GM12878 (cell line): ENCODE data around the gene ZNF480. TPM values are rescaled to one million over a fixed set of nuclear protein-coding genes. Genes with fewer than 3 reads are reported as not detected.

ENCODE experiments used
- ATAC-seq: fragments of 200-7000 bp; cut with Tn5 transposase; 3 replicates; pipeline ENCODE4 v1.9.1; 2020; ENCODE audit warnings: mild to moderate bottlenecking, moderate library complexity
- BruUV-seq: library from RNA; stranded (reverse); fragments of 400-500 nt; replicated peaks from 2 replicates; lab custom pipeline; 2021; lab: Mats Ljungman, UMichigan
- CTCF ChIA-PET: fragments of 300-600 bp; sonication (Branson Sonifier 250); formaldehyde crosslinking; extraction: SDS; loops from one replicate; lab custom pipeline; 2021; ENCODE audit warnings: inconsistent platforms; lab: Yijun Ruan, JAX
- POLR2A ChIA-PET: fragments of 350-600 bp; formaldehyde crosslinking; extraction: SDS; loops from one replicate; lab custom pipeline; 2021; ENCODE audit warnings: inconsistent platforms; lab: Charles Lee
- RAD21 ChIA-PET: fragments of 300-600 bp; sonication (Branson Sonifier 250); formaldehyde crosslinking; loops from one replicate; lab custom pipeline; 2023; ENCODE audit warnings: antibody characterized with exemption; ENCODE audit not compliant: unreplicated experiment; lab: Charles Lee
- SMC1A ChIA-PET: fragments of 300-600 bp; sonication (Branson Sonifier 250); formaldehyde crosslinking; loops from one replicate; lab custom pipeline; 2023; ENCODE audit not compliant: unreplicated experiment, uncharacterized antibody; lab: Charles Lee
- DNase-seq: peaks from one replicate; pipeline ENCODE4 v3.0.0-alpha.2; 2011; ENCODE audit warnings: low read depth, low spot score
- FAIRE-seq: peaks from 3 replicates; lab custom pipeline; 2011; peaks lifted over from hg19 to GRCh38; lab: Jason Lieb, UNC
- H2AFZ ChIP-seq: 2 replicates; pipeline ENCODE4 v1.6.0; 2011; ENCODE audit warnings: low read depth, low read length, control low read depth; ENCODE audit not compliant: control insufficient read depth
- H3K27ac ChIP-seq: 2 replicates; pipeline ENCODE4 v1.5.1; 2011; ENCODE audit warnings: control low read depth; ENCODE audit not compliant: control insufficient read depth, insufficient read depth
- H3K27me3 ChIP-seq, 2 experiments: replicated peaks in 1 of 2; 2 replicates each; pipeline versions ENCODE4 v1.6.0 to v1.6.1; 2011; ENCODE audit warnings: low read length in 1 of 2; ENCODE audit not compliant: control insufficient read depth in 2 of 2, insufficient read depth in 2 of 2
- H3K36me3 ChIP-seq, 2 experiments: 2 replicates each; pipeline ENCODE4 v1.5.1; 2011; ENCODE audit warnings: low read length in 1 of 2; ENCODE audit not compliant: control insufficient read depth in 2 of 2, insufficient read depth in 2 of 2
- H3K4me1 ChIP-seq: 2 replicates; pipeline ENCODE4 v1.6.1; 2011; ENCODE audit warnings: mild to moderate bottlenecking, low read length, moderate library complexity, mixed read lengths; ENCODE audit not compliant: control insufficient read depth, insufficient read depth
- H3K4me2 ChIP-seq: 2 replicates; pipeline ENCODE4 v1.6.0; 2011; ENCODE audit warnings: control low read depth; ENCODE audit not compliant: control insufficient read depth, insufficient read depth
- H3K4me3 ChIP-seq: fragments of 200-600 bp; sonication (generic); 2 replicates; pipeline ENCODE4 v1.5.1; 2016
- H3K79me2 ChIP-seq: 2 replicates; pipeline ENCODE4 v1.6.0; 2011; ENCODE audit warnings: low read length; ENCODE audit not compliant: control insufficient read depth, insufficient read depth
- H3K9ac ChIP-seq: 2 replicates; pipeline ENCODE4 v1.8.0; 2011; ENCODE audit warnings: low read length, control low read depth, mixed read lengths; ENCODE audit not compliant: control insufficient read depth, insufficient read depth
- H3K9me3 ChIP-seq: replicated peaks from 3 replicates; pipeline ENCODE4 v1.5.1; 2011; ENCODE audit warnings: mild to moderate bottlenecking, low read length; ENCODE audit not compliant: control insufficient read depth, insufficient read depth
- H4K20me1 ChIP-seq: 2 replicates; pipeline ENCODE4 v1.6.0; 2011; ENCODE audit not compliant: control insufficient read depth, insufficient read depth
- CREB1 ChIP-seq: IDR thresholded peaks from 2 replicates; pipeline ENCODE4 v1.6.1; 2012; ENCODE audit warnings: low read depth, mild to moderate bottlenecking, inconsistent platforms
- GABPA ChIP-seq: IDR thresholded peaks from 2 replicates; pipeline ENCODE4 v1.6.1; 2014; ENCODE audit warnings: antibody characterized with exemption, low read depth, mild to moderate bottlenecking, inconsistent platforms
- HDAC6 ChIP-seq: fragments of 200-600 bp; sonication (generic); IDR thresholded peaks from one replicate; pipeline ENCODE4 v1.8.0; 2017; ENCODE audit warnings: antibody characterized with exemption; ENCODE audit not compliant: unreplicated experiment
- JUND ChIP-seq: IDR thresholded peaks from 2 replicates; pipeline ENCODE4 v1.6.1; 2012; ENCODE audit warnings: low read depth, mild to moderate bottlenecking, low read length, improper control_type of control experiment, moderate library complexity
- MTA2 ChIP-seq: fragments of 450-650 bp; IDR thresholded peaks from 2 replicates; pipeline ENCODE4 v1.6.1; 2016; ENCODE audit warnings: low read depth, mild to moderate bottlenecking, moderate library complexity
- NFXL1 ChIP-seq: fragments of 450-650 bp; IDR thresholded peaks from 2 replicates; pipeline ENCODE4 v1.6.1; 2017; ENCODE audit warnings: antibody characterized with exemption, mild to moderate bottlenecking, borderline replicate concordance
- NR2F1 ChIP-seq: fragments of 450-650 bp; conservative IDR thresholded peaks from 2 replicates; pipeline ENCODE4 v1.6.1; 2017; ENCODE audit warnings: mild to moderate bottlenecking
- POLR2A ChIP-seq: IDR thresholded peaks from 2 replicates; pipeline ENCODE4 v1.6.1; 2011; ENCODE audit warnings: low read depth, mild to moderate bottlenecking, low read length
- POU2F2 ChIP-seq: IDR thresholded peaks from 3 replicates; pipeline ENCODE4 v1.6.1; 2011; ENCODE audit warnings: low read depth, mild to moderate bottlenecking, low read length, borderline replicate concordance
- SMAD1 ChIP-seq: fragments of 450-650 bp; IDR thresholded peaks from 2 replicates; pipeline ENCODE4 v1.6.1; 2018; ENCODE audit warnings: mild to moderate bottlenecking, low read depth; ENCODE audit not compliant: partially characterized antibody
- STAT1 ChIP-seq: fragments of 450-650 bp; conservative IDR thresholded peaks from 2 replicates; pipeline ENCODE4 v1.6.1; 2014; ENCODE audit warnings: antibody characterized with exemption, mild to moderate bottlenecking
- ZZZ3 ChIP-seq: IDR thresholded peaks from 2 replicates; pipeline ENCODE4 v1.6.1; 2011; ENCODE audit warnings: low read depth; ENCODE audit not compliant: control insufficient read depth, insufficient read length
- WGBS: methylation state at CpG from one replicate; pipeline ENCODE4 v1.1.6; 2016; ENCODE audit warnings: low lambda C conversion rate; ENCODE audit not compliant: insufficient replicate concordance, insufficient coverage; ENCODE audit errors: missing lambda C conversion rate; 5-methylcytosine and 5-hydroxymethylcytosine counted together
- in situ Hi-C: fragments of 300-500 bp; cut with MboI; formaldehyde crosslinking; loops from 9 replicates; pipeline ENCODE4 v1.14.3; 2018; ENCODE audit warnings: mixed read lengths
- intact Hi-C: fragments of 100-400 bp; cut with micrococcal nuclease; formaldehyde crosslinking; loops from one replicate; pipeline ENCODE4 v1.14.2; 2022; ENCODE audit not compliant: unreplicated experiment
- polyA plus RNA-seq, 11 experiments: library from polyadenylated mRNA; depleted of rRNA in 4 of 11; unstranded in 6 of 11; stranded (reverse) in 5 of 11; fragments of >200 nt; fragmentation: Nextera tagmentation in 4 of 11; fragmentation: Illumina TruSeq in 1 of 11; extraction: Ambion mirVana in 4 of 11; extraction: Trizol in 1 of 11; gene quantifications; 1 replicate in 1 of 11; 2 replicates in 10 of 11; pipeline versions ENCODE4 v1.2.1 to v1.2.3, GENCODE V29; 2011 to 2016; ENCODE audit warnings: inconsistent platforms in 2 of 11, missing spikeins in 2 of 11, low read depth in 1 of 11
- total RNA-seq, 4 experiments: library from RNA; depleted of rRNA in 3 of 4; stranded (reverse); fragments of >200 nt in 3 of 4; fragmentation: Illumina TruSeq in 1 of 4; extraction: Trizol in 1 of 4; gene quantifications; 2 replicates each; pipeline versions ENCODE4 v1.2.1 to v1.2.3, GENCODE V29; 2013 to 2021
- TF ChIP-seq, protein P1 (sequence below): fragments of 450-650 bp; formaldehyde crosslinking; IDR thresholded peaks from 2 replicates; pipeline ENCODE4 v1.4.0; 2022; ENCODE audit warnings: mild to moderate bottlenecking, moderate library complexity
- TF ChIP-seq, protein P2 (sequence below): fragments of 450-650 bp; IDR thresholded peaks from 2 replicates; pipeline ENCODE4 v1.6.1; 2018; ENCODE audit warnings: borderline replicate concordance, mild to moderate bottlenecking; ENCODE audit not compliant: partially characterized antibody
- TF ChIP-seq, protein P3 (sequence below): IDR thresholded peaks from 2 replicates; pipeline ENCODE4 v1.6.1; 2011; ENCODE audit warnings: low read depth, low read length, improper control_type of control experiment, borderline replicate concordance

ZNF480 gene
- total and polyA plus RNA-seq, 10 of the 15 experiments (the other 5 are each of a cell fraction or from before 2014, with no cell fraction given) = 6.6 to 26.5 (median 16.8) TPM

DNA sequence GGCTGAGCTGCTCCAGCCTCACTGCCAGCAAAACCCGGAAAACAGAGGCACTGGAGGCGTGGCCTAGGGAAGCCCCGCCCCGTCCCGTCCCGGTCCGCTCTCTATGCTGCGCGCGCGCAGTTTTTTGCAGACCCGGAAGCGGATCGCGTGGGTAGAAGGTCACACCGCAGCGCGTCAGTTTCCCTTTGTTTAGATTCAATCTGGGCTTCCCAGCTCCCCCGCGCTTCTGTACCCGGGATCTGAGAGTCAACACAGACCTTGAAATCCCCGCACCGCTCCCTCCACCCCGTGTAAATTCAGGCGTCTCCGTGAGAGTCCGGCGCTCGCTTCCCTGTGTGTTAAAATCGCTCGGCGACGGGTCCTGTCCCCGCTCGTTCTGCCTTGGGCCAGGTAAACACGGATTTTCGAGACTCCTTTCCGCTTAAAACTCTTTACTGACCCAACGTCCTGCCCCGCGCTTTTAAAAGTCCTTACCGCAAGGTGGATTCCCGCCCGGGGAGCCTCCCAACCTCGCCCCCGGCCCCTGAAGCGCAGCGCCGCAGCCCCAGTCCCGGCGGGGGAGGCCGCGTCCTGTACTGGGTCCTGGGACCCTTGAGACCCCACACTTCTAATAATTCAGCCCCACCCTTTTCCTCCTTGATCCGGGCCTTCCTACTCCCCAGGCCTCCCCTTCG, 39.3 kb downstream of the ZNF480 start, which contains the start of gene ZNF610:
ZNF610 (plus strand) TSS at position 127 of the 674 bp plus-strand sequence. CDS start 12,930 bp downstream, outside the sequence.
- no peaks in the 10 kb centered on the region for H3K79me2 ChIP-seq
- no peaks in the 10 kb centered on the region for H3K27me3 ChIP-seq
- SMC1A ChIA-PET = no interaction called here
- DNase-seq = peak; percentile 34
- H2AFZ ChIP-seq = peak within 1 kb of the TSS; percentile 69
- H3K4me2 ChIP-seq = peak within 1 kb of the TSS; percentile 67
- 4% methylated on average over 48 of the region's 55 CpGs for WGBS
- in situ Hi-C loops = no loop called here
- POLR2A ChIA-PET = no interaction called here
- TSS peak; percentile 86 for BruUV-seq
- H3K4me1 ChIP-seq = no peaks in the 10 kb centered on the region
- intact Hi-C loops = no loop called here
- ATAC-seq = peak; percentile 91
- H3K4me3 ChIP-seq = peak within 1 kb of the TSS; percentile 77
- peak within 1 kb of the TSS; percentile 79 for H3K9ac ChIP-seq
- CTCF ChIA-PET = interaction anchor here (0.6 kb wide), 1 partner anchor 265 kb away, joined by 3 read pairs; no protein-coding TSS in a partner anchor
- H3K36me3 ChIP-seq = no peaks in the 10 kb centered on the region
- H4K20me1 ChIP-seq = no peaks in the 10 kb centered on the region
- peaks cover 11% of the 10 kb centered on the region for H3K9me3 ChIP-seq
- RAD21 ChIA-PET = no interaction called here
- peak within 1 kb of the TSS; percentile 24; the same call in 1 of the 2 replicates for H3K27ac ChIP-seq
- FAIRE-seq = no peak
- peak; percentile 27; the same call in 1 of the 2 replicates for TF ChIP-seq CREB1
- peak; percentile 89 for TF ChIP-seq NR2F1
- TF ChIP-seq POLR2A = peak; percentile 68
- 0 out of 3 replicates have a peak, but pooled peaks have one; percentile 15 for TF ChIP-seq POU2F2
- TF ChIP-seq, protein P1, sequence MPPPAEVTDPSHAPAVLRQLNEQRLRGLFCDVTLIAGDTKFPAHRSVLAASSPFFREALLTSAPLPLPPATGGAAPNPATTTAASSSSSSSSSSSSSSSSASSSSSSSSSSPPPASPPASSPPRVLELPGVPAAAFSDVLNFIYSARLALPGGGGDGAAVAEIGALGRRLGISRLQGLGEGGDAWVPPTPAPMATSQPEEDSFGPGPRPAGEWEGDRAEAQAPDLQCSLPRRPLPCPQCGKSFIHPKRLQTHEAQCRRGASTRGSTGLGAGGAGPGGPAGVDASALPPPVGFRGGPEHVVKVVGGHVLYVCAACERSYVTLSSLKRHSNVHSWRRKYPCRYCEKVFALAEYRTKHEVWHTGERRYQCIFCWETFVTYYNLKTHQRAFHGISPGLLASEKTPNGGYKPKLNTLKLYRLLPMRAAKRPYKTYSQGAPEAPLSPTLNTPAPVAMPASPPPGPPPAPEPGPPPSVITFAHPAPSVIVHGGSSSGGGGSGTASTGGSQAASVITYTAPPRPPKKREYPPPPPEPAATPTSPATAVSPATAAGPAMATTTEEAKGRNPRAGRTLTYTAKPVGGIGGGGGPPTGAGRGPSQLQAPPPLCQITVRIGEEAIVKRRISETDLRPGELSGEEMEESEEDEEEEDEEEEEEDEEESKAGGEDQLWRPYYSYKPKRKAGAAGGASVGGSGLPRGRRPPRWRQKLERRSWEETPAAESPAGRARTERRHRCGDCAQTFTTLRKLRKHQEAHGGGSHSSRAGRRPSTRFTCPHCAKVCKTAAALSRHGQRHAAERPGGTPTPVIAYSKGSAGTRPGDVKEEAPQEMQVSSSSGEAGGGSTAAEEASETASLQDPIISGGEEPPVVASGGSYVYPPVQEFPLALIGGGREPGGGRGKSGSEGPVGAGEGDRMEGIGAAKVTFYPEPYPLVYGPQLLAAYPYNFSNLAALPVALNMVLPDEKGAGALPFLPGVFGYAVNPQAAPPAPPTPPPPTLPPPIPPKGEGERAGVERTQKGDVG (CRISPR knock-in tag) = no peak
- TF ChIP-seq JUND = no peak
- TF ChIP-seq NFXL1 = no peak
- 0 out of 2 replicates have a peak, but pooled peaks have one; percentile 13 for TF ChIP-seq STAT1
- no peak for TF ChIP-seq ZZZ3
- TF ChIP-seq GABPA = peak; percentile 51
- TF ChIP-seq HDAC6 = no peak
- TF ChIP-seq, protein P2, sequence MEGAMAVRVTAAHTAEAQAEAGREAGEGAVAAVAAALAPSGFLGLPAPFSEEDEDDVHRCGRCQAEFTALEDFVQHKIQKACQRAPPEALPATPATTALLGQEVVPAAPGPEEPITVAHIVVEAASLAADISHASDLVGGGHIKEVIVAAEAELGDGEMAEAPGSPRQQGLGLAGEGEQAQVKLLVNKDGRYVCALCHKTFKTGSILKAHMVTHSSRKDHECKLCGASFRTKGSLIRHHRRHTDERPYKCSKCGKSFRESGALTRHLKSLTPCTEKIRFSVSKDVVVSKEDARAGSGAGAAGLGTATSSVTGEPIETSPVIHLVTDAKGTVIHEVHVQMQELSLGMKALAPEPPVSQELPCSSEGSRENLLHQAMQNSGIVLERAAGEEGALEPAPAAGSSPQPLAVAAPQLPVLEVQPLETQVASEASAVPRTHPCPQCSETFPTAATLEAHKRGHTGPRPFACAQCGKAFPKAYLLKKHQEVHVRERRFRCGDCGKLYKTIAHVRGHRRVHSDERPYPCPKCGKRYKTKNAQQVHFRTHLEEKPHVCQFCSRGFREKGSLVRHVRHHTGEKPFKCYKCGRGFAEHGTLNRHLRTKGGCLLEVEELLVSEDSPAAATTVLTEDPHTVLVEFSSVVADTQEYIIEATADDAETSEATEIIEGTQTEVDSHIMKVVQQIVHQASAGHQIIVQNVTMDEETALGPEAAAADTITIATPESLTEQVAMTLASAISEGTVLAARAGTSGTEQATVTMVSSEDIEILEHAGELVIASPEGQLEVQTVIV = no peak
- TF ChIP-seq, protein P3, sequence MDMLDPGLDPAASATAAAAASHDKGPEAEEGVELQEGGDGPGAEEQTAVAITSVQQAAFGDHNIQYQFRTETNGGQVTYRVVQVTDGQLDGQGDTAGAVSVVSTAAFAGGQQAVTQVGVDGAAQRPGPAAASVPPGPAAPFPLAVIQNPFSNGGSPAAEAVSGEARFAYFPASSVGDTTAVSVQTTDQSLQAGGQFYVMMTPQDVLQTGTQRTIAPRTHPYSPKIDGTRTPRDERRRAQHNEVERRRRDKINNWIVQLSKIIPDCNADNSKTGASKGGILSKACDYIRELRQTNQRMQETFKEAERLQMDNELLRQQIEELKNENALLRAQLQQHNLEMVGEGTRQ = no peak
- TF ChIP-seq SMAD1 = no peak
- no peak for TF ChIP-seq MTA2
